ENCODE data around the gene TEAD1. TPM values are rescaled to one million over a fixed set of nuclear protein-coding genes. Genes with fewer than 3 reads are reported as not detected.

TEAD1 gene
- total RNA-seq, 1 experiment from 2014 or later = 102 TPM

GRCh38 chr11:12701811-12702592, 27.8 kb downstream of the TEAD1 start:
- Histone ChIP-seq H3K27me3 (ENCODE audit: control insufficient read depth, insufficient read depth, low read length) (no peaks in the 10 kb centered on the region), H3K27ac (ENCODE audit: low read length) (no peak overlapping the region), H3K4me1 (ENCODE audit: control insufficient read depth, insufficient read depth, low read length) (peaks cover 62% of the 10 kb centered on the region), H3K4me3 (ENCODE audit: low read depth in 2 of 2, low read length in 2 of 2) (no peak overlapping the region), H3K9me3 (ENCODE audit: control insufficient read depth, insufficient read depth, low read depth, low read length) (no peaks in the 10 kb centered on the region), H3K36me3 (ENCODE audit: control insufficient read depth, insufficient read depth, low read length) (no peaks in the 10 kb centered on the region)
- DNase-seq (ENCODE audit: low read depth, low spot score) = no peak
- no peak for TF ChIP-seq CTCF (IDR thresholded peaks at IDR 0.05)
- TF ChIP-seq REST (IDR thresholded peaks at IDR 0.05; ENCODE audit: insufficient read depth in 1 of 2, low read depth in 2 of 2, low read length in 1 of 2) = no peak
- no peak for TF ChIP-seq POLR2AphosphoS5 (IDR thresholded peaks at IDR 0.05; ENCODE audit: low read depth, low read length)
- TF ChIP-seq SIN3A (IDR thresholded peaks at IDR 0.05; ENCODE audit: borderline replicate concordance, insufficient read depth, low read depth, low read length) = no peak
- no peak for TF ChIP-seq TCF7L2 (IDR thresholded peaks at IDR 0.05; ENCODE audit: low read depth, low read length)
- ChIA-PET POLR2A (no interaction called here), CTCF (no interaction called here)
- no TSS peak for BruUV-seq (replicated peaks)
- intact Hi-C loops (cut with micrococcal nuclease; ENCODE audit: unreplicated experiment) = no loop called here
- in situ Hi-C loops (cut with HindIII; ENCODE audit: low pct_unique_long_range_greater_than_20kb, low sequenced_read_pairs) = no loop called here
- ATAC-seq = no peak

DNA sequence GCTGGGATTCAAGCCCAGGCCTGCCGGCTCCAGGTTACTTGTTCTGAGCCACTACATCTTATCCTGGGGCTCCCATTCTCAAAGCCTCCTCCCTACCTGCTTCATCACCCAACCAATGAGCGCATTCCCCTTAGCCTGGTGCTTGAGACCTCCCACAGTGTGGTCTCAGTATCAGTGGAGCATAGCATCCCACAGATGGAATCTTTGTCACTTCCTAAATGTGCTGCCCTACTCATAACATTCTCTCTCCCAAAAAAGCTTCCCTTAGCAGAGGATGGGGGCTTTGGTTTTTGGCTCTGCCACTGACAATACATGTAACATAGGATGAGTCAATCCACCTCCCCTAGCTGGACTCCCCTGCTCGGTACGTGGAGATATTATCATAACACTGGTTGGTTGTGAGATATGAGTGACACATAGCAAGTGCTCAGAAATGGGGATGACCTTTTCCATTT, 28.8 kb downstream of the TEAD1 start:
- no peaks in the 10 kb centered on the region for H3K36me3 ChIP-seq (ENCODE audit: control insufficient read depth, insufficient read depth, low read length)
- in situ Hi-C loops (cut with HindIII; ENCODE audit: low pct_unique_long_range_greater_than_20kb, low sequenced_read_pairs) = no loop called here
- DNase-seq (ENCODE audit: low read depth, low spot score) (no peak), ATAC-seq (no peak)
- H3K27ac ChIP-seq (ENCODE audit: low read length) = peak overlapping the region; percentile 21; the same call in 1 of the 2 replicates
- POLR2A ChIA-PET = no interaction called here
- peaks cover 57% of the 10 kb centered on the region for H3K4me1 ChIP-seq (ENCODE audit: control insufficient read depth, insufficient read depth, low read length)
- no TSS peak for BruUV-seq (replicated peaks)
- intact Hi-C loops (cut with micrococcal nuclease; ENCODE audit: unreplicated experiment) = no loop called here
- no peak for TF ChIP-seq POLR2AphosphoS5 (IDR thresholded peaks at IDR 0.05; ENCODE audit: low read depth, low read length)
- TF ChIP-seq TCF7L2 (IDR thresholded peaks at IDR 0.05; ENCODE audit: low read depth, low read length) = no peak
- no peak for TF ChIP-seq SIN3A (IDR thresholded peaks at IDR 0.05; ENCODE audit: borderline replicate concordance, insufficient read depth, low read depth, low read length)
- TF ChIP-seq REST (IDR thresholded peaks at IDR 0.05; ENCODE audit: insufficient read depth in 1 of 2, low read depth in 2 of 2, low read length in 1 of 2) = no peak
- no peak for TF ChIP-seq CTCF (IDR thresholded peaks at IDR 0.05)
- no peaks in the 10 kb centered on the region for H3K27me3 ChIP-seq (ENCODE audit: control insufficient read depth, insufficient read depth, low read length)
- H3K9me3 ChIP-seq (ENCODE audit: control insufficient read depth, insufficient read depth, low read depth, low read length) = no peaks in the 10 kb centered on the region
- CTCF ChIA-PET = no interaction called here
- no peak overlapping the region for H3K4me3 ChIP-seq (ENCODE audit: low read depth in 2 of 2, low read length in 2 of 2)
